GM21381 (cell line): ENCODE data around the gene S100PBP.

Experiments
- ATAC-seq: cut with Tn5 transposase; IDR thresholded peaks from one replicate; pipeline ENCODE4 v1.9.1; 2021; ENCODE audit warnings: mild to moderate bottlenecking, moderate library complexity; ENCODE audit not compliant: unreplicated experiment

Gene S100PBP

GRCh38 chr1:32885676-32886003, 68.2 kb downstream of the S100PBP start:
- no peak for ATAC-seq

GRCh38 chr1:32886004-32886827, 68.8 kb downstream of the S100PBP start, which contains the start of gene HPCA:
TSS of gene HPCA (plus strand) at chr1:32886491. CDS start at chr1:32888899, 2,408 bp downstream.
- no peak for ATAC-seq

- ATAC-seq = no peak
Observed at GRCh38 chr1:32886828-32887414, 69.5 kb downstream of the S100PBP start.

- ATAC-seq = no peak
Observed at GRCh38 chr1:32887623-32888022, 70.2 kb downstream of the S100PBP start.

GRCh38 chr1:32888134-32888533, 70.7 kb downstream of the S100PBP start:
- ATAC-seq = no peak

- ATAC-seq = no peak
Observed at GRCh38 chr1:32888677-32889420, 71.4 kb downstream of the S100PBP start.

GRCh38 chr1:32889731-32890278, 72.4 kb downstream of the S100PBP start:
- no peak for ATAC-seq

GRCh38 chr1:32890516-32891240, 73.2 kb downstream of the S100PBP start:
- ATAC-seq = no peak

- ATAC-seq = no peak
Observed at GRCh38 chr1:32891241-32891570, 73.8 kb downstream of the S100PBP start.

GRCh38 chr1:32891630-32892029, 74.2 kb downstream of the S100PBP start:
- ATAC-seq = no peak

- no peak for ATAC-seq
Observed at GRCh38 chr1:32892368-32893197, 75.1 kb downstream of the S100PBP start.

GRCh38 chr1:32893198-32894018, 76.0 kb downstream of the S100PBP start:
- ATAC-seq = no peak

GRCh38 chr1:32894019-32894600, 76.7 kb downstream of the S100PBP start:
- ATAC-seq = no peak

- no peak for ATAC-seq
Observed at GRCh38 chr1:32894681-32895080, 77.2 kb downstream of the S100PBP start.

- no peak for ATAC-seq
Observed at GRCh38 chr1:32895325-32896215, 78.1 kb downstream of the S100PBP start.

GRCh38 chr1:32896451-32896850, 79.0 kb downstream of the S100PBP start:
- no peak for ATAC-seq

GRCh38 chr1:32897082-32898049, 79.9 kb downstream of the S100PBP start:
- ATAC-seq = no peak
